MM.1S (cell line): ENCODE data around the gene SPDYE2B.
"Not testable (repeated sequence)": the region's sequence is repeated elsewhere in the genome, so short reads cannot be mapped to it uniquely, and the experiment has no call there.

ENCODE experiments used
- EZH2phosphoT487 ChIP-seq: fragments of 300-600 bp; sonication (generic); IDR thresholded peaks from 2 replicates; pipeline ENCODE4 v1.6.1; 2018; ENCODE audit warnings: antibody characterized with exemption, low read length
- TF ChIP-seq, protein P1 (sequence below): fragments of 300-600 bp; sonication (generic); IDR thresholded peaks from 2 replicates; pipeline ENCODE4 v1.5.1; 2016; ENCODE audit warnings: antibody characterized with exemption, low read length, mixed read lengths

DNA sequence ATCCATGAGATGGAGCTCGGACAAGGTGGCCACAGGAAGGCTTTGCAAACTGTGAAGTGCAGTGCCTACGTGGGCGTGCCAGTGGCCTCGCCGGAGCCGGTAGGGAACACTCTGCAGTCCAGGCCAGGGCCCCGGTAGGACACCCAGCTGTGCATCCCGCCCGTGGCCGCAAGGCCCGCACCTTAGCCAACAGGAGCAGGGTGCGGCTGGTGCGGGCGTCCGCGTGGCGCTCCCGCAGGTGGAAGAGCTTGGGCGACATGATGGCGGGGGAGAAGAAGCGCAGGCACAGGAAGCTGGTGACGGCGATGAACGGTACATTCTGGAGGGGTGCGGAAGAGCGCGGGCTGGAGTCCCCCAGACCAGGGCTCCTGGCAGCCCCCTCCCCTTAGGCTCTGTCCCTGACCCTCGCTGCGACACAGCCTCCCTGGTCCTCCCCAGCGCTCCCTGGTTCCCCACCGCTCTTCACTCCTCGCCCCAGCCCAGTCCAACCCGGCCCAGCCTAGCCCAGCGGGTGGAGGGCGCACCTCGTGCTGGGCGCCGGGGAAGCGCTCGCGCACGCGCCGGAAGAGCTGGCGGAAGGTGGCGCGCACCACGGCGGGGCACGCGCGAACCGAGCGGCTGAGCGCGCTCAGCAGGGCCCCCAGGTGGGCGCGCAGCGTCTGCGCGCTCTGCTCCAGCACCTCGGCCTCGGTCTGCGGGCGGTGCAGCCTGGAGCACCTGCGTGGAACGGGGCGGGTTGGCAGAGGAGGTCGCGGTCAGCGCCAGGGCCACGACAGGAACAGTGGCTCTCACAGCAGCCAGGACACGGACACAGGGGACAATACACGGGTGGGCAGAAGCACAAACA lies 39.5 kb downstream of the SPDYE2B start:
- not testable (repeated sequence) for TF ChIP-seq EZH2phosphoT487
- TF ChIP-seq, protein P1, sequence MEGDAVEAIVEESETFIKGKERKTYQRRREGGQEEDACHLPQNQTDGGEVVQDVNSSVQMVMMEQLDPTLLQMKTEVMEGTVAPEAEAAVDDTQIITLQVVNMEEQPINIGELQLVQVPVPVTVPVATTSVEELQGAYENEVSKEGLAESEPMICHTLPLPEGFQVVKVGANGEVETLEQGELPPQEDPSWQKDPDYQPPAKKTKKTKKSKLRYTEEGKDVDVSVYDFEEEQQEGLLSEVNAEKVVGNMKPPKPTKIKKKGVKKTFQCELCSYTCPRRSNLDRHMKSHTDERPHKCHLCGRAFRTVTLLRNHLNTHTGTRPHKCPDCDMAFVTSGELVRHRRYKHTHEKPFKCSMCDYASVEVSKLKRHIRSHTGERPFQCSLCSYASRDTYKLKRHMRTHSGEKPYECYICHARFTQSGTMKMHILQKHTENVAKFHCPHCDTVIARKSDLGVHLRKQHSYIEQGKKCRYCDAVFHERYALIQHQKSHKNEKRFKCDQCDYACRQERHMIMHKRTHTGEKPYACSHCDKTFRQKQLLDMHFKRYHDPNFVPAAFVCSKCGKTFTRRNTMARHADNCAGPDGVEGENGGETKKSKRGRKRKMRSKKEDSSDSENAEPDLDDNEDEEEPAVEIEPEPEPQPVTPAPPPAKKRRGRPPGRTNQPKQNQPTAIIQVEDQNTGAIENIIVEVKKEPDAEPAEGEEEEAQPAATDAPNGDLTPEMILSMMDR = not testable (repeated sequence)
